ENCODE measurements around the gene PHYHD1. TPM values are rescaled to one million over a fixed set of nuclear protein-coding genes. Genes with fewer than 3 reads are reported as not detected.

PHYHD1 gene
- total and polyA plus RNA-seq, 2 of the 4 experiments (the other 2 are of a cell fraction), result 2.2 to 8.4 TPM

DNA sequence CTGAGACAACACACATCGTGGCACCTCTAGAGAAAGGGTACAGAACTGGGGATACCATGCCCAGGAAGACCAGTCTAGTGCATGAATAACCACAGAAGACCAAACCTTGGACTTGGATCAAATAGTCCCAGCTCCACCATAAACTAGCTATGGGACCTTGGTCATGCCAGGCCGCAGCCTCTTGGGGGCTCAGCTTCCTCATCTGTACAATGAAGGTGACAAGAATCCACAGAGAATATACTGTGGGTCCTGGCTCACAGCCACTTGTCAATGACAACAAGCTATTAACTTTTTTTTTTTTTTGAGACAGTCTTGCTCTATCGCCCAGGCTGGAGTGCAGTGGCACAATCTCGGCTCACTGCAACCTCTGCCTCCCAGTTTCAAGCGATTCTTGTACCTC, 42.9 kb upstream of the PHYHD1 start:
- no peak overlapping the region for H2AK5ac ChIP-seq (ENCODE audit: low read depth, low read length)
- intact Hi-C loops (cut with micrococcal nuclease), result no loop called here
- no peaks in the 10 kb centered on the region for H3K27me3 ChIP-seq (ENCODE audit: control insufficient read depth, insufficient read depth, low read length)
- no peak overlapping the region for H2BK5ac ChIP-seq (ENCODE audit: low read depth, low read length, poor library complexity, severe bottlenecking)
- H3K9ac ChIP-seq (ENCODE audit: low read depth, low read length), result no peak overlapping the region
- H3K4me1 ChIP-seq (ENCODE audit: control insufficient read depth, insufficient read depth, low read length), result peaks cover 2% of the 10 kb centered on the region; the same call in 1 of the 2 replicates
- 100% methylated on average over 1 of the region's 5 CpGs; no CpG with 5 or more reads in 1 of the 2 experiments for WGBS, 2 experiments (ENCODE audit: extremely low coverage in 2 of 2, insufficient read length in 1 of 2)
- TF ChIP-seq MXI1 (IDR thresholded peaks at IDR 0.05; ENCODE audit: borderline replicate concordance, low read depth, low read length) (no peak), FOS (IDR thresholded peaks at IDR 0.05; ENCODE audit: low read depth, low read length) (no peak), SMC3 (IDR thresholded peaks at IDR 0.05; ENCODE audit: low read depth, low read length) (no peak), CEBPB (IDR thresholded peaks at IDR 0.05; ENCODE audit: low read depth, low read length) (no peak), NFE2L2 (IDR thresholded peaks at IDR 0.05; ENCODE audit: low read depth, low read length) (no peak), MAFK (IDR thresholded peaks at IDR 0.05; ENCODE audit: low read depth, low read length) (no peak), POLR2A (IDR thresholded peaks at IDR 0.05; ENCODE audit: low read depth, low read length) (no peak), RAD21 (IDR thresholded peaks at IDR 0.05; ENCODE audit: low read length) (no peak), RFX5 (IDR thresholded peaks at IDR 0.05; ENCODE audit: low read depth, low read length) (no peak), MAZ (IDR thresholded peaks at IDR 0.05; ENCODE audit: borderline replicate concordance, low read depth, low read length) (no peak), USF2 (IDR thresholded peaks at IDR 0.05; ENCODE audit: low read depth, low read length) (no peak), RCOR1 (IDR thresholded peaks at IDR 0.05; ENCODE audit: insufficient replicate concordance, low read length) (no peak), BHLHE40 (IDR thresholded peaks at IDR 0.05; ENCODE audit: low read depth, low read length) (no peak), CHD1 (IDR thresholded peaks at IDR 0.05; ENCODE audit: low read depth, low read length) (no peak), ELK1 (IDR thresholded peaks at IDR 0.05; ENCODE audit: borderline replicate concordance, low read depth, low read length) (no peak)
- TF ChIP-seq, protein P1, sequence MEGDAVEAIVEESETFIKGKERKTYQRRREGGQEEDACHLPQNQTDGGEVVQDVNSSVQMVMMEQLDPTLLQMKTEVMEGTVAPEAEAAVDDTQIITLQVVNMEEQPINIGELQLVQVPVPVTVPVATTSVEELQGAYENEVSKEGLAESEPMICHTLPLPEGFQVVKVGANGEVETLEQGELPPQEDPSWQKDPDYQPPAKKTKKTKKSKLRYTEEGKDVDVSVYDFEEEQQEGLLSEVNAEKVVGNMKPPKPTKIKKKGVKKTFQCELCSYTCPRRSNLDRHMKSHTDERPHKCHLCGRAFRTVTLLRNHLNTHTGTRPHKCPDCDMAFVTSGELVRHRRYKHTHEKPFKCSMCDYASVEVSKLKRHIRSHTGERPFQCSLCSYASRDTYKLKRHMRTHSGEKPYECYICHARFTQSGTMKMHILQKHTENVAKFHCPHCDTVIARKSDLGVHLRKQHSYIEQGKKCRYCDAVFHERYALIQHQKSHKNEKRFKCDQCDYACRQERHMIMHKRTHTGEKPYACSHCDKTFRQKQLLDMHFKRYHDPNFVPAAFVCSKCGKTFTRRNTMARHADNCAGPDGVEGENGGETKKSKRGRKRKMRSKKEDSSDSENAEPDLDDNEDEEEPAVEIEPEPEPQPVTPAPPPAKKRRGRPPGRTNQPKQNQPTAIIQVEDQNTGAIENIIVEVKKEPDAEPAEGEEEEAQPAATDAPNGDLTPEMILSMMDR (conservative IDR thresholded peaks at IDR 0.05; ENCODE audit: low read depth, low read length), result no peak
- no peak for ATAC-seq (ENCODE audit: low read depth)
- H3K27ac ChIP-seq (ENCODE audit: insufficient read depth, low read length), result no peak overlapping the region
- in situ Hi-C loops (cut with MboI; ENCODE audit: low sequenced_read_pairs), result no loop called here
- dilution Hi-C loops (cut with HindIII; ENCODE audit: low sequenced_read_pairs, unreplicated experiment), result no loop called here
- no peak overlapping the region for H3K4me2 ChIP-seq (ENCODE audit: low read depth, low read length)
- H3K36me3 ChIP-seq (ENCODE audit: control insufficient read depth, insufficient read depth, low read length), result no peaks in the 10 kb centered on the region
- H3K14ac ChIP-seq (replicated peaks; ENCODE audit: low read depth, low read length), result no peak overlapping the region
- H4K8ac ChIP-seq (ENCODE audit: low read depth in 2 of 2, low read length in 2 of 2), result no peak overlapping the region
- BruUV-seq (replicated peaks), result no TSS peak
- no peak overlapping the region for H2AFZ ChIP-seq (replicated peaks; ENCODE audit: low read length, poor library complexity)
- H4K91ac ChIP-seq (ENCODE audit: insufficient read depth, low read depth, low read length), result no peak overlapping the region
- CTCF ChIA-PET, result interaction anchor here (0.6 kb wide), 1 partner anchor 70 kb away, joined by 4 read pairs; no protein-coding TSS in a partner anchor
- no peak overlapping the region for H3K56ac ChIP-seq (ENCODE audit: extremely low read depth, insufficient read depth, low read length)
- no peak overlapping the region for H2BK120ac ChIP-seq (ENCODE audit: low read depth, low read length)
- no peak for DNase-seq
- H4K5ac ChIP-seq (ENCODE audit: low read depth, low read length), result no peak overlapping the region
- H3K4ac ChIP-seq (ENCODE audit: low read depth, low read length), result no peak overlapping the region
- POLR2A ChIA-PET (ENCODE audit: unreplicated experiment), result interaction anchor here (0.6 kb wide), 1 partner anchor 1401 kb away, joined by 3 read pairs; no protein-coding TSS in a partner anchor
- H3K23ac ChIP-seq (ENCODE audit: low read depth, low read length), result no peak overlapping the region
- H3K9me1 ChIP-seq (ENCODE audit: insufficient read depth, low read length), result peaks cover 5% of the 10 kb centered on the region; the same call in 1 of the 2 replicates
- peaks cover 6% of the 10 kb centered on the region; the same call in 1 of the 2 replicates for H4K20me1 ChIP-seq (ENCODE audit: insufficient read depth, low read length)
- no peak overlapping the region for H2BK15ac ChIP-seq (ENCODE audit: low read depth, low read length)
- H3K79me1 ChIP-seq (ENCODE audit: low read depth in 1 of 2, low read length in 2 of 2), result peaks cover 18 to 61% of the 10 kb centered on the region in 2 experiments
- no peak overlapping the region for H2BK20ac ChIP-seq (ENCODE audit: low read depth, low read length)
- no peak overlapping the region for H3K18ac ChIP-seq (ENCODE audit: low read depth, low read length)
- H2AK9ac ChIP-seq (replicated peaks; ENCODE audit: low read depth, low read length, poor library complexity), result no peak overlapping the region
- no peak overlapping the region for H3K4me3 ChIP-seq (ENCODE audit: insufficient read depth, low read depth, low read length)
- no peaks in the 10 kb centered on the region for H3K9me3 ChIP-seq (ENCODE audit: control insufficient read depth, insufficient read depth, low read length)
